ENCODE measurements around the gene HOXD13. TPM values are rescaled to one million over a fixed set of nuclear protein-coding genes. Genes with fewer than 3 reads are reported as not detected.

HOXD13 gene
- total RNA-seq, 4 donors from 2014 or later: 4.9 TPM; not detected in 3

GRCh38 chr2:176098366-176099158 is 6.0 kb downstream of the HOXD13 start:
- Histone ChIP-seq H3K27ac (no peak overlapping the region), H3K27me3 (peaks cover 45 to 71% of the 10 kb centered on the region in 2 donors), H3K4me3 (no peak overlapping the region), H3K36me3 (no peaks in the 10 kb centered on the region), H3K4me1 (peaks cover 0 to 16% of the 10 kb centered on the region in 2 donors), H3K9me3 (no peaks in the 10 kb centered on the region)
- intact Hi-C loops (cut with DNase I; ENCODE audit: low total_unique reads): no loop called here
- no peak for DNase-seq
- TF ChIP-seq POLR2A (IDR thresholded peaks at IDR 0.05) (no peak), CTCF (IDR thresholded peaks at IDR 0.05) (no peak)

DNA sequence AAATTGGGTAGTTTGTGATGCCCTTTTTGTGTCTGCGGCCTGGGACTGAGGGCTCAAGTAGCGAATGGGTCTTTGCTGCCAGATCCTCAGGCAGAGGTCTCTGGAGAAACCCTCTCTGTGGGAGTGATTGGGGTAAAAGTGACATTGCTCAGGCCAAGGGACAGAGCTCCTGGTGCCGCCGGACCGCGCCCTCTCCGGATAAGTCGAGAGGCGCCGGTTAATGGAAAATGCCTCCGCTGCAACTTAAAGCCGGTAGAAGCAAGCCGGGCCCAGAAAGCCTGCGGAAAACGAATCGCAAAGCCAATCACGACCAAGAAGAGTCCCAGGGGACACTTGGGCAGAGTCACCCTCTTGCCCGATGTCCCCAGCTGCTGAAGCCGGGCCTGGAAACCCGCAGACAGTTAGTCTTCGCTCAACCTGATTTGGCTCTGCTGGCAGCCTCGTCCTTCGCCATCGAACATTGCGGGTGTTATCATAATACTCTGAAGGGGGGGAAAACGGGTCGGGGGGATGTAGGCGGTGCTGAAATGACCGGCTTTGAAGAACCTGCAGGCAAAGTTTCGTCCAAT is 6.7 kb downstream of the HOXD13 start:
- Histone ChIP-seq H3K27me3 (peaks cover 44 to 64% of the 10 kb centered on the region in 2 donors), H3K9me3 (no peaks in the 10 kb centered on the region), H3K4me1 (peaks cover 0 to 16% of the 10 kb centered on the region in 2 donors), H3K27ac (no peak overlapping the region), H3K36me3 (no peaks in the 10 kb centered on the region), H3K4me3 (no peak overlapping the region)
- intact Hi-C loops (cut with DNase I; ENCODE audit: low total_unique reads): no loop called here
- DNase-seq: no peak
- TF ChIP-seq POLR2A (IDR thresholded peaks at IDR 0.05) (no peak), CTCF (IDR thresholded peaks at IDR 0.05) (no peak)

DNA sequence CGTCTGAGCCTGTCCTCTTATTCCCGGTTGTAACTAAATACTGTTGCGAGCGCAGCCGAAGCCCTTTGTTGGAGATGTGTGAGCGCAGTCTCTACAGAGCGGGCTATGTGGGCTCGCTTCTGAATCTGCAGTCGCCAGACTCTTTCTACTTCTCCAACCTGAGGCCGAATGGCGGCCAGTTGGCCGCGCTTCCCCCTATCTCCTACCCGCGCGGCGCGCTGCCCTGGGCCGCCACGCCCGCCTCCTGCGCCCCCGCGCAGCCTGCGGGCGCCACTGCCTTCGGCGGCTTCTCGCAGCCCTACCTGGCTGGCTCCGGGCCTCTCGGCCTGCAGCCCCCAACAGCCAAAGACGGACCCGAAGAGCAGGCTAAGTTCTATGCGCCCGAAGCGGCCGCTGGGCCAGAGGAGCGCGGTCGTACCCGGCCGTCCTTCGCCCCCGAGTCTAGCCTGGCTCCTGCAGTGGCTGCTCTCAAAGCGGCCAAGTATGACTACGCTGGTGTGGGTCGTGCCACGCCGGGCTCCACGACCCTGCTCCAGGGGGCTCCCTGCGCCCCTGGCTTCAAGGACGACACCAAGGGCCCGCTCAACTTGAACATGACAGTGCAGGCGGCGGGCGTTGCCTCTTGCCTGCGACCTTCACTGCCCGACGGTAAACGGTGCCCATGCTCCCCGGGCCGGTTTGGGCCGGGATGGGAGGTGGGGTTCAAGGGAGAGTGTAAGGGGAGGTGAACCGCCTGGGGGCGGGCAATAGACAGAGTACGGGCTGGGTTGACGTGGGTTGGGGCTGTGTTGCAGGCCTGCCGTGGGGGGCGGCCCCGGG is 7.4 kb downstream of the HOXD13 start, which contains the start of gene HOXD12:
TSS of gene HOXD12 (plus strand) at position 68 of the 819 bp plus-strand sequence. CDS start at position 75, 7 bp downstream.
- Histone ChIP-seq H3K4me3 (no peak within 1 kb of the TSS), H3K27me3 (peaks cover 39 to 57% of the 10 kb centered on the region in 2 donors), H3K27ac (no peak within 1 kb of the TSS), H3K9me3 (no peaks in the 10 kb centered on the region), H3K4me1 (peaks cover 0 to 16% of the 10 kb centered on the region in 2 donors), H3K36me3 (no peaks in the 10 kb centered on the region)
- TF ChIP-seq POLR2A (IDR thresholded peaks at IDR 0.05) (no peak), CTCF (IDR thresholded peaks at IDR 0.05) (no peak)
- intact Hi-C loops (cut with DNase I; ENCODE audit: low total_unique reads): no loop called here
- no peak for DNase-seq

GRCh38 chr2:176100547-176101140 is 8.1 kb downstream of the HOXD13 start:
- no peaks in the 10 kb centered on the region for H3K9me3 ChIP-seq
- peaks cover 31 to 50% of the 10 kb centered on the region in 2 donors for H3K27me3 ChIP-seq
- peaks cover 0 to 16% of the 10 kb centered on the region in 2 donors for H3K4me1 ChIP-seq
- DNase-seq: no peak
- no peaks in the 10 kb centered on the region for H3K36me3 ChIP-seq
- no peak overlapping the region for H3K4me3 ChIP-seq
- no peak overlapping the region for H3K27ac ChIP-seq
- intact Hi-C loops (cut with DNase I; ENCODE audit: low total_unique reads): no loop called here
- TF ChIP-seq CTCF (IDR thresholded peaks at IDR 0.05) (no peak), POLR2A (IDR thresholded peaks at IDR 0.05) (no peak)

Measured in uterus (tissue), 4 donors.